Measurements from ENCODE around the gene UTP11.

Gene UTP11

DNA sequence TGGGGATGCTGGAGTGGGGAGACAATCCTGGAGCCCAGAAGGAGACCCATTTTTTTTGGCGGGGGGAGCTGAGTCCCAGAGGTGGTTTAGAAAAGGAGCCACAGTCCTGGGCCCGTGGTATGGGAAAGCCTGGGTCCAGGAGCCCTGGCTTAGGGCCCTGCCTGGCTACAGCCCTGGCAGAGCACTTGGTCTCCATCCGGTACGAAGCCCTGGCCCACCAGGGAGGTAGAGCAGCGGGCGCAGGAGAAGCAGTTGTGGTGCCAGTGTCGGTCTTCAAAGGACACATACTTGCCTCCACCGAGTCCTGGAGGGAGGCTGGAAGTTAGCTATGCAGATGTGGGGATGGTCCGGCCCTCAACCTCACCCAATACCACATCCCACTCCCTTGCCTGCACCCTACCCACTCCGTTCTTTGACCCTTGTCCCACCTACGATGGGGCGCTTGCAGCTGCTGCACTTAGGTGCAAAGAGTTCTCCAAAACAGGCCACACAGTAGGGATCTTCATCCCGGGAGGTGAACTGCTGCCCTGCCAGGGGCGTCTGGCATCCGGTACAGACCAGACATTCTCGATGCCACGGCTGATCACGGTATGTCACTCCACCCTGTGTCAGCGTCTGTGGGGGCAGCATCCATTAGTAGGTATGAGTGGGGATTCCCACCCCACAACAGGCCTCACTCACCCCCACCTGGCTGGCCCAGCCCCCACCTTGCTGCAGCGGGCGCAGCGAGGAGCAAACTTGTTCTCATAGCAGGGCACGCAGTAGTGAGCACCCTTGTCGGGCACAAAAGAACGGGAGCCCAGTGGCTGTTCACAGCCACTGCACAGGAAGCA, 15.1 kb upstream of the UTP11 start:
- H3K18ac ChIP-seq (ENCODE audit: low read length), result no peak overlapping the region
- H2BK5ac ChIP-seq (ENCODE audit: low read depth, low read length, poor library complexity), result no peak overlapping the region
- H3K23ac ChIP-seq (ENCODE audit: low read length), result no peak overlapping the region
- H3K9ac ChIP-seq (ENCODE audit: low read length), result no peak overlapping the region
- peak overlapping the region; percentile 12 for H3K27ac ChIP-seq (ENCODE audit: low read depth, low read length)
- H3K4me1 ChIP-seq (ENCODE audit: control insufficient read depth in 1 of 2, insufficient read depth in 2 of 2, low read length in 2 of 2), result peaks cover 32 to 38% of the 10 kb centered on the region in 2 experiments
- no peak overlapping the region for H2AK5ac ChIP-seq (ENCODE audit: low read length)
- no peak overlapping the region for H2BK120ac ChIP-seq (ENCODE audit: insufficient read depth, low read length, poor library complexity)
- no peak overlapping the region for H3K4ac ChIP-seq (ENCODE audit: low read depth, low read length)
- peaks cover 22% of the 10 kb centered on the region for H3K79me2 ChIP-seq (ENCODE audit: control insufficient read depth, insufficient read depth, low read length, poor library complexity)
- no peak for DNase-seq
- no peak overlapping the region for H4K8ac ChIP-seq (ENCODE audit: low read depth, low read length)
- H3K4me3 ChIP-seq (ENCODE audit: low read depth, low read length), result no peak overlapping the region
- H3K4me2 ChIP-seq (ENCODE audit: low read length), result no peak overlapping the region
- no peaks in the 10 kb centered on the region for H3K27me3 ChIP-seq (ENCODE audit: insufficient read depth, low read length)
- H2BK12ac ChIP-seq (ENCODE audit: low read length), result no peak overlapping the region
- H3K9me3 ChIP-seq (ENCODE audit: insufficient read depth, low read depth, low read length), result no peaks in the 10 kb centered on the region
- WGBS (ENCODE audit: extremely low coverage, insufficient coverage, insufficient read length), result no CpG with 5 or more reads among the region's 25 CpGs
- H3K79me1 ChIP-seq (ENCODE audit: low read length), result peaks cover 36% of the 10 kb centered on the region
- no peak overlapping the region for H3K14ac ChIP-seq (ENCODE audit: low read length)
- peaks cover 34 to 35% of the 10 kb centered on the region in 2 experiments for H3K36me3 ChIP-seq (ENCODE audit: control insufficient read depth in 1 of 2, insufficient read depth in 2 of 2, low read length in 2 of 2)
- H4K91ac ChIP-seq (ENCODE audit: low read depth, low read length), result no peak overlapping the region
- H2AFZ ChIP-seq (ENCODE audit: insufficient read depth, low read length, poor library complexity), result no peak overlapping the region
- H4K12ac ChIP-seq (ENCODE audit: low read depth, low read length), result no peak overlapping the region

DNA sequence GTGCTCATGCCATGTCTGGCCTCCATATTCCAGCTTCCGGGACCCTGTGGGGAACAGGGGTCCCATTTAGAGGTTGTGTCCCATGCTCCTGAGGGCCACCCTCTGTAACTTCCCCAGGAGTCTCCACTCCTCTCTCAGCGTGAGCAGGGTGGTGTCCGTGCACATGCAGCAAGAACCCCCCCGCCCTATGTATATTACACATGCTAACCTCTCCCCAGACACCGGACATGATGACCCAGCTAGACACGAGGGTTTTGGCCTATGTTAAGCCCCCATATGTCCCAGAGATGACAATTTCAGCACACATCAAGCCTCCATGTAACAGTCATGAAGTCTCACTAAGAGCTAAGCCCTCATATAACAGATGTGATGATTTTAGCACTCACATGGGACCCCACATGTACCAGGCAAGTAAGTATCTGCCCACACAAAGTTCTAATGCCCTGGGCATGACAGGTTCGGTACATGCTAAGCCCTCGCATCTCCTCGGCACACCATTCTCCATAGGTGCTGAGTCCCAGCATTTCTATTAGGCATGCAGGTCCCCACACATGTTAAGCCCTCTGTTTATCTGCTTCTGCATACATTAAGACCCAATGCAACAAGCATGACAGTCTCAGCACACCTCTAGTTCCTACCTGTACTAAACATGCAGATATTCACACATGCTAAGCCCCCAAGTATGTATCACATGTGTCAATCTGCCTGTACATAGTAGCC, 14.3 kb upstream of the UTP11 start:
- H3K79me2 ChIP-seq (ENCODE audit: control insufficient read depth, insufficient read depth, low read length, poor library complexity), result peaks cover 26% of the 10 kb centered on the region
- H3K4me3 ChIP-seq (ENCODE audit: low read depth, low read length), result no peak overlapping the region
- H2AK5ac ChIP-seq (ENCODE audit: low read length), result no peak overlapping the region
- no peak overlapping the region for H3K18ac ChIP-seq (ENCODE audit: low read length)
- no peak overlapping the region for H2BK120ac ChIP-seq (ENCODE audit: insufficient read depth, low read length, poor library complexity)
- H3K4ac ChIP-seq (ENCODE audit: low read depth, low read length), result no peak overlapping the region
- H3K23ac ChIP-seq (ENCODE audit: low read length), result no peak overlapping the region
- H3K79me1 ChIP-seq (ENCODE audit: low read length), result peaks cover 36% of the 10 kb centered on the region
- H4K8ac ChIP-seq (ENCODE audit: low read depth, low read length), result no peak overlapping the region
- H3K9ac ChIP-seq (ENCODE audit: low read length), result no peak overlapping the region
- DNase-seq, result no peak
- H2BK5ac ChIP-seq (ENCODE audit: low read depth, low read length, poor library complexity), result no peak overlapping the region
- no peak overlapping the region for H2BK12ac ChIP-seq (ENCODE audit: low read length)
- H4K12ac ChIP-seq (ENCODE audit: low read depth, low read length), result no peak overlapping the region
- H3K27me3 ChIP-seq (ENCODE audit: insufficient read depth, low read length), result no peaks in the 10 kb centered on the region
- no peak overlapping the region for H4K91ac ChIP-seq (ENCODE audit: low read depth, low read length)
- no peak overlapping the region for H3K27ac ChIP-seq (ENCODE audit: low read depth, low read length)
- H3K36me3 ChIP-seq (ENCODE audit: control insufficient read depth in 1 of 2, insufficient read depth in 2 of 2, low read length in 2 of 2), result peaks cover 34 to 35% of the 10 kb centered on the region in 2 experiments
- H3K4me2 ChIP-seq (ENCODE audit: low read length), result no peak overlapping the region
- no CpG with 5 or more reads among the region's 9 CpGs for WGBS (ENCODE audit: extremely low coverage, insufficient coverage, insufficient read length)
- H3K14ac ChIP-seq (ENCODE audit: low read length), result no peak overlapping the region
- H3K4me1 ChIP-seq (ENCODE audit: control insufficient read depth in 1 of 2, insufficient read depth in 2 of 2, low read length in 2 of 2), result peaks cover 34 to 39% of the 10 kb centered on the region in 2 experiments
- no peak overlapping the region for H2AFZ ChIP-seq (ENCODE audit: insufficient read depth, low read length, poor library complexity)
- H3K9me3 ChIP-seq (ENCODE audit: insufficient read depth, low read depth, low read length), result no peaks in the 10 kb centered on the region

DNA sequence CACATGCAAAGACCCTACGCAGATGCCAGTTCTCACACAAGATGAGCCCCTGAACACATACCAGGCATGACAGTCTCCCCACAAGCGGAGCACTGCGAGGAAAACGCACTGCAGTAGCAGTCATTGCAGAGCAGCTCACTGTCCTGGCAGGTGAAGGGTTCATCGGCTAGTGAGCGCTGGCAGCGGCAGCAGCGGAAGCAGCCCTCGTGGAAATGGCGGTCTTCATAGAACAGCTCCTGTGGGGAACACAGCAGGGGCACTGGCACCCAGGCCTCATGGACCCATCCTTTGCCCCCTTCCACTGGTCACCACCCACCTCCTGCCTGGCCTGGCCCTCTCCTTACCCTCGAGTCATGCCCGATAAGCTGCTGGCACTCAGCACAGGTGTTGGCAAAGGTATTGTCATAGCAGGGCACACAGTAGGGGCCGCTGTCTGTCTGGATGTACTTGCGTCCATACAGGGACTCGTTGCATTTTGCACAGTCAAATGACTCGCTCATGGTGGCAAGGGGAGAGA, 13.6 kb upstream of the UTP11 start:
- H2AK5ac ChIP-seq (ENCODE audit: low read length), result peak overlapping the region; percentile 75

DNA sequence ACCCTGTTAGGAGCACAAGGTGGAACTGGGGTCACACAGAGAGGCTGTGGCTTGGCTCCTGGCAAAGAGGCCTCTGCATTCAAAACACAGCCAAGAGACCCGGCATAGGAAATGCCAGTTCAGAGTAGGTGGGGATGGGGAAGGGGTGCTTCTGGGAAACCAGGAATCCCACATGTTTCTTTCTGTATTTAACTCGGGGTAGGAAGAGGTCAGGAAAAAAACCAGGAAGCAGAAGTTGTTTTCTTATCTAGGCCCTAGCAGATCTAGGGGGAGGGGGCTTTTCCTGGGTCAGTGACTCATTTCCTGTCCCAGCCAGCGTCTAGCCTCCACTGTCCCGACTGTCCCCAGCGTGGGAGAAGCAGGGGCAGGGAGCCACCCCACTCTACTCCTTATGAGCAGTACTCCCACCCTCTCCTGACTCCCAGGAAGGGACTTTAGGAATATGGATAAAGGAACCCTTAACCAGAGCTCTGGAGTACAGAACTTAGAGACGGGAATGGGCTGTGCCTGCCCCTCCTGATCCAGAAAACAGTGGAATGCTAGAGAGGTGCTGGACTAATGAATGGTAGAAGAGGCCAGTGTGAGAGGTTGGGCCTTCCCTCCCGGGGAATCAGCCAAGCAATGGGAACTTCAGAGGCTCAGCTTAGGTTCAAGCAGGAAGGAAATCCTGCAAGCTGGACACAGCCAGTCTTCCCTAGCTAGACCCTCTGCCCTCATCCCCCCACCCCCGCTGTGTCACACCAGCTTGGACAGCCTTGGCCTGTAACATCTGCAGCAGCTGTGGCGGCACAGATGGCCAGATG, 12.9 kb upstream of the UTP11 start:
- DNase-seq, result no peak
- WGBS (ENCODE audit: extremely low coverage, insufficient coverage, insufficient read length), result no CpG with 5 or more reads among the region's 9 CpGs
- Histone ChIP-seq H4K91ac (ENCODE audit: low read depth, low read length) (peak overlapping the region; percentile 97), H2AFZ (ENCODE audit: insufficient read depth, low read length, poor library complexity) (peak overlapping the region; percentile 38), H3K9me3 (ENCODE audit: insufficient read depth, low read depth, low read length) (no peaks in the 10 kb centered on the region), H3K18ac (ENCODE audit: low read length) (peak overlapping the region; percentile 96), H2AK5ac (ENCODE audit: low read length) (peak overlapping the region; percentile 75), H3K4me2 (ENCODE audit: low read length) (peak overlapping the region; percentile 46), H4K8ac (ENCODE audit: low read depth, low read length) (peak overlapping the region; percentile 87), H3K4me3 (ENCODE audit: low read depth, low read length) (no peak overlapping the region), H3K14ac (ENCODE audit: low read length) (peak overlapping the region; percentile 87), H3K27ac (ENCODE audit: low read depth, low read length) (peak overlapping the region; percentile 95), H3K79me1 (ENCODE audit: low read length) (peaks cover 41% of the 10 kb centered on the region), H3K23ac (ENCODE audit: low read length) (no peak overlapping the region), H2BK12ac (ENCODE audit: low read length) (peak overlapping the region; percentile 83), H3K27me3 (ENCODE audit: insufficient read depth, low read length) (no peaks in the 10 kb centered on the region), H3K36me3 (ENCODE audit: control insufficient read depth in 1 of 2, insufficient read depth in 2 of 2, low read length in 2 of 2) (peaks cover 33 to 35% of the 10 kb centered on the region in 2 experiments), H3K79me2 (ENCODE audit: control insufficient read depth, insufficient read depth, low read length, poor library complexity) (peaks cover 37% of the 10 kb centered on the region), H2BK120ac (ENCODE audit: insufficient read depth, low read length, poor library complexity) (peak overlapping the region; percentile 94), H2BK5ac (ENCODE audit: low read depth, low read length, poor library complexity) (peak overlapping the region; percentile 97), H3K9ac (ENCODE audit: low read length) (peak overlapping the region; percentile 54), H4K12ac (ENCODE audit: low read depth, low read length) (peak overlapping the region; percentile 57), H3K4ac (ENCODE audit: low read depth, low read length) (peak overlapping the region; percentile 81), H3K4me1 (ENCODE audit: control insufficient read depth in 1 of 2, insufficient read depth in 2 of 2, low read length in 2 of 2) (peaks cover 44 to 51% of the 10 kb centered on the region in 2 experiments)

More for the DNA sequence above, 13.6 kb upstream of the UTP11 start:
- peak overlapping the region; percentile 61 for H2BK120ac ChIP-seq (ENCODE audit: insufficient read depth, low read length, poor library complexity)
- peaks cover 34 to 35% of the 10 kb centered on the region in 2 experiments for H3K36me3 ChIP-seq (ENCODE audit: control insufficient read depth in 1 of 2, insufficient read depth in 2 of 2, low read length in 2 of 2)
- peak overlapping the region; percentile 86 for H4K91ac ChIP-seq (ENCODE audit: low read depth, low read length)
- peaks cover 41 to 46% of the 10 kb centered on the region in 2 experiments for H3K4me1 ChIP-seq (ENCODE audit: control insufficient read depth in 1 of 2, insufficient read depth in 2 of 2, low read length in 2 of 2)
- H3K4me3 ChIP-seq (ENCODE audit: low read depth, low read length), result no peak overlapping the region
- H3K4ac ChIP-seq (ENCODE audit: low read depth, low read length), result peak overlapping the region; percentile 35
- H3K27ac ChIP-seq (ENCODE audit: low read depth, low read length), result peak overlapping the region; percentile 95
- H4K8ac ChIP-seq (ENCODE audit: low read depth, low read length), result peak overlapping the region; percentile 63
- H3K9ac ChIP-seq (ENCODE audit: low read length), result peak overlapping the region; percentile 17
- DNase-seq, result no peak
- no peaks in the 10 kb centered on the region for H3K27me3 ChIP-seq (ENCODE audit: insufficient read depth, low read length)
- peak overlapping the region; percentile 38 for H2AFZ ChIP-seq (ENCODE audit: insufficient read depth, low read length, poor library complexity)
- peaks cover 36% of the 10 kb centered on the region for H3K79me1 ChIP-seq (ENCODE audit: low read length)
- H3K79me2 ChIP-seq (ENCODE audit: control insufficient read depth, insufficient read depth, low read length, poor library complexity), result peaks cover 30% of the 10 kb centered on the region
- H3K9me3 ChIP-seq (ENCODE audit: insufficient read depth, low read depth, low read length), result no peaks in the 10 kb centered on the region
- H3K14ac ChIP-seq (ENCODE audit: low read length), result peak overlapping the region; percentile 80
- peak overlapping the region; percentile 83 for H2BK12ac ChIP-seq (ENCODE audit: low read length)
- no CpG with 5 or more reads among the region's 16 CpGs for WGBS (ENCODE audit: extremely low coverage, insufficient coverage, insufficient read length)
- peak overlapping the region; percentile 12 for H3K4me2 ChIP-seq (ENCODE audit: low read length)
- peak overlapping the region; percentile 57 for H4K12ac ChIP-seq (ENCODE audit: low read depth, low read length)
- H2BK5ac ChIP-seq (ENCODE audit: low read depth, low read length, poor library complexity), result peak overlapping the region; percentile 79
- no peak overlapping the region for H3K23ac ChIP-seq (ENCODE audit: low read length)
- H3K18ac ChIP-seq (ENCODE audit: low read length), result peak overlapping the region; percentile 96
